Fibroblast of lung (primary cell): ENCODE measurements around the gene VIPR2. TPM values are rescaled to one million over a fixed set of nuclear protein-coding genes. Genes with fewer than 3 reads are reported as not detected.

Experiments
- DNase-seq, 2 donors: peaks; one replicate each; pipeline versions ENCODE4 v3.0.0 to v3.0.0-alpha.2; 2010; ENCODE audit warnings: low read depth in 2 of 2
- H2AFZ ChIP-seq: 2 replicates; pipeline ENCODE4 v1.5.1; 2012; ENCODE audit warnings: low read length, control low read depth, inconsistent platforms
- H3K27ac ChIP-seq: 2 replicates; pipeline ENCODE4 v1.5.1; 2011; ENCODE audit warnings: low read length, control low read depth; ENCODE audit not compliant: insufficient read depth
- H3K27me3 ChIP-seq: 2 replicates; pipeline ENCODE4 v1.5.1; 2011; ENCODE audit warnings: mild to moderate bottlenecking, low read length; ENCODE audit not compliant: control insufficient read depth, insufficient read depth
- H3K36me3 ChIP-seq: 2 replicates; pipeline ENCODE4 v1.5.1; 2011; ENCODE audit warnings: low read length; ENCODE audit not compliant: control insufficient read depth, insufficient read depth
- H3K4me1 ChIP-seq: 2 replicates; pipeline ENCODE4 v1.5.1; 2011; ENCODE audit warnings: low read length; ENCODE audit not compliant: control insufficient read depth, insufficient read depth; ENCODE audit errors: extremely low read depth
- H3K4me2 ChIP-seq: 2 replicates; pipeline ENCODE4 v1.5.1; 2011; ENCODE audit warnings: low read length, control low read depth; ENCODE audit not compliant: insufficient read depth; ENCODE audit errors: extremely low read depth
- H3K4me3 ChIP-seq, 4 experiments: fragments of 200-600 bp in 1 of 4; sonication (generic) in 1 of 4; replicated peaks in 1 of 4; 2 replicates each; pipeline ENCODE4 v1.5.1; 2011 to 2016; ENCODE audit warnings: low read length in 4 of 4, low read depth in 3 of 4, mild to moderate bottlenecking in 3 of 4, control low read depth in 2 of 4, inconsistent platforms in 1 of 4, mixed read lengths in 1 of 4; ENCODE audit not compliant: insufficient read depth in 1 of 4; ENCODE audit errors: control extremely low read depth in 1 of 4
- H3K79me2 ChIP-seq: 2 replicates; pipeline ENCODE4 v1.5.1; 2012; ENCODE audit warnings: mild to moderate bottlenecking, low read length, inconsistent platforms; ENCODE audit not compliant: control insufficient read depth, insufficient read depth
- H3K9ac ChIP-seq: 2 replicates; pipeline ENCODE4 v1.5.1; 2011; ENCODE audit warnings: mild to moderate bottlenecking, low read length, control low read depth; ENCODE audit not compliant: insufficient read depth
- H3K9me3 ChIP-seq: 2 replicates; pipeline ENCODE4 v1.5.1; 2012; ENCODE audit warnings: low read depth, low read length; ENCODE audit not compliant: control insufficient read depth, insufficient read depth
- H4K20me1 ChIP-seq: 2 replicates; pipeline ENCODE4 v1.5.1; 2011; ENCODE audit warnings: low read length; ENCODE audit not compliant: control insufficient read depth, insufficient read depth; ENCODE audit errors: extremely low read depth
- EZH2 ChIP-seq: IDR thresholded peaks from 2 replicates; pipeline ENCODE4 v1.5.1; 2012; ENCODE audit warnings: low read length, control low read depth, mild to moderate bottlenecking; ENCODE audit errors: missing control alignments
- polyA plus RNA-seq, 2 donors: library from polyadenylated mRNA; depleted of rRNA in 1 of 2; stranded (reverse) in 1 of 2; unstranded in 1 of 2; fragments of >200 nt; gene quantifications; 2 replicates each; pipeline ENCODE4 v1.2.1, GENCODE V29; 2011 to 2012; ENCODE audit warnings: missing spikeins in 1 of 2
- total RNA-seq: library from RNA; depleted of rRNA; stranded (reverse); fragments of >200 nt; gene quantifications from 2 replicates; pipeline ENCODE4 v1.2.1, GENCODE V29; 2014
- TF ChIP-seq, protein P1 (sequence below), 2 donors: IDR thresholded peaks in 1 of 2; conservative IDR thresholded peaks in 1 of 2; 1 replicate in 1 of 2; 2 replicates in 1 of 2; pipeline ENCODE4 v1.5.1; 2011 to 2012; ENCODE audit warnings: low read length in 2 of 2, control low read depth in 1 of 2, inconsistent platforms in 1 of 2, low read depth in 1 of 2, mild to moderate bottlenecking in 1 of 2

Gene VIPR2
- total and polyA plus RNA-seq, 2 donors (not counting 1 experiment from before 2014, with no cell fraction given): not detected

GRCh38 chr7:159146084-159146858, 1.6 kb upstream of the VIPR2 start:
- H2AFZ ChIP-seq: no peak overlapping the region
- no peak overlapping the region for H3K4me3 ChIP-seq
- no peak overlapping the region for H3K4me2 ChIP-seq
- H3K36me3 ChIP-seq: no peaks in the 10 kb centered on the region
- H3K4me1 ChIP-seq: no peaks in the 10 kb centered on the region
- no peaks in the 10 kb centered on the region for H4K20me1 ChIP-seq
- TF ChIP-seq, protein P1, sequence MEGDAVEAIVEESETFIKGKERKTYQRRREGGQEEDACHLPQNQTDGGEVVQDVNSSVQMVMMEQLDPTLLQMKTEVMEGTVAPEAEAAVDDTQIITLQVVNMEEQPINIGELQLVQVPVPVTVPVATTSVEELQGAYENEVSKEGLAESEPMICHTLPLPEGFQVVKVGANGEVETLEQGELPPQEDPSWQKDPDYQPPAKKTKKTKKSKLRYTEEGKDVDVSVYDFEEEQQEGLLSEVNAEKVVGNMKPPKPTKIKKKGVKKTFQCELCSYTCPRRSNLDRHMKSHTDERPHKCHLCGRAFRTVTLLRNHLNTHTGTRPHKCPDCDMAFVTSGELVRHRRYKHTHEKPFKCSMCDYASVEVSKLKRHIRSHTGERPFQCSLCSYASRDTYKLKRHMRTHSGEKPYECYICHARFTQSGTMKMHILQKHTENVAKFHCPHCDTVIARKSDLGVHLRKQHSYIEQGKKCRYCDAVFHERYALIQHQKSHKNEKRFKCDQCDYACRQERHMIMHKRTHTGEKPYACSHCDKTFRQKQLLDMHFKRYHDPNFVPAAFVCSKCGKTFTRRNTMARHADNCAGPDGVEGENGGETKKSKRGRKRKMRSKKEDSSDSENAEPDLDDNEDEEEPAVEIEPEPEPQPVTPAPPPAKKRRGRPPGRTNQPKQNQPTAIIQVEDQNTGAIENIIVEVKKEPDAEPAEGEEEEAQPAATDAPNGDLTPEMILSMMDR (conservative IDR thresholded peaks at IDR 0.05 in 1 of 2, IDR thresholded peaks at IDR 0.05 in 1 of 2; ENCODE audit: low read depth in 1 of 2, low read length in 2 of 2): no peak
- TF ChIP-seq EZH2: no peak
- peaks cover 4% of the 10 kb centered on the region for H3K27me3 ChIP-seq
- DNase-seq: no peak
- no peak overlapping the region for H3K9ac ChIP-seq
- no peaks in the 10 kb centered on the region for H3K79me2 ChIP-seq
- no peak overlapping the region for H3K27ac ChIP-seq
- H3K9me3 ChIP-seq: no peaks in the 10 kb centered on the region

- no peaks in the 10 kb centered on the region for H3K79me2 ChIP-seq
These were observed 806 bp upstream of the VIPR2 start for GRCh38 chr7:159145490-159145855.

More at GRCh38 chr7:159145490-159145855, 806 bp upstream of the VIPR2 start:
- no peak overlapping the region for H3K4me3 ChIP-seq
- peaks cover 4% of the 10 kb centered on the region for H3K27me3 ChIP-seq
- H3K9me3 ChIP-seq: no peaks in the 10 kb centered on the region
- no peaks in the 10 kb centered on the region for H3K4me1 ChIP-seq
- no peak overlapping the region for H3K9ac ChIP-seq
- H3K27ac ChIP-seq: no peak overlapping the region
- H3K36me3 ChIP-seq: no peaks in the 10 kb centered on the region
- H3K4me2 ChIP-seq: no peak overlapping the region
- DNase-seq: no peak
- no peak overlapping the region for H2AFZ ChIP-seq
- no peaks in the 10 kb centered on the region for H4K20me1 ChIP-seq
- TF ChIP-seq, protein P1 (conservative IDR thresholded peaks at IDR 0.05 in 1 of 2, IDR thresholded peaks at IDR 0.05 in 1 of 2; ENCODE audit: low read depth in 1 of 2, low read length in 2 of 2): no peak
- TF ChIP-seq EZH2: no peak
